Jurkat, Clone E6-1 (cell line): ENCODE data around the gene NME3.

Experiments used
- DNase-seq: peaks from one replicate; pipeline ENCODE4 v3.0.0-alpha.2; 2011; ENCODE audit warnings: low read depth, low spot score
- H3K4me3 ChIP-seq: 2 replicates; pipeline ENCODE4 v1.5.1; 2011; ENCODE audit warnings: mild to moderate bottlenecking, low read length, control low read depth, moderate library complexity

The NME3 gene

DNA sequence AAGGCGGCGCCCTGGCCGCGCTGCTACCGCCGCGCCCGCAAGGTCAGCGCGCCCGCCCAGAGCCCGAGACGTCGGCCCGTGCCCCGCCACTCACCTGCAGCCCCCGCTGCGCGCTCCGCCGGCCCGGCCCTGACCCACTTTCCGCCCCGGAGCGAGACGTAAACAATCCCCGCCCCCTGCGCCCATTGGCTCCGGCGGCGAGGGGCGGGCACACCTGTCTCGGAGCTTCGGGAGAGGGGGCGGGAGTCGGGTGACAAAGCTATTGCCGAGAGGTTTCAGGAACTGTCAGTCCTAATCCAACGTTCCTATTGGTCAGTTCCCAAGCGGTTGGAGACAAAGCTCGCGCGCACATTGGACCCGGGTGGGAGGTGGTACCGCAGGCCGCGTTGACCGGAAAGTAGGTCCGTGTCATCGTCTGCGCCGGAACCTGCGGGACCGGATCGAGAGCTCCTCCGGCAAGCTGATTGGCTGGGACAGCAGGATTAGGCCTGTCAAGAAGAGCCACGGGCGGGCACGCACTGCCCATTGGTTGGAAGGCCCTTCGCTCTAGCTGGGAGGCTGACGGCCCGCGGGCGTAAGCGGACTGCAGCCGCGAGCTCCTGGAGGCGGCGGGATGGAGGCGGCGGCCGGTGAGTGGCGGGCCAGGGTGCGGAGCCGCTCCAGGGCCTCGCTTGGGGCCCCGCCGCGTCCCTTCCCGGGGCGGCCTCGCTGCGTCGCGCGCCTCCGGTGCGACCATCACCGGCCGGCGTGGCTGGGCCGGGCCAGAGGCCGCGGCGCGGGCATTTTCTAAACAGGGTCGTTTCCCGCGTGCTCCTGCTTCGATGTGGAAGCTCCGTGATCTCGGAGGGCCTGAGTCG is 11.3 kb upstream of the NME3 start, which contains the start of the genes NUBP2 and SPSB3:
NUBP2 (plus strand) TSS at position 553 of the 857 bp plus-strand sequence; CDS start at position 614, 61 bp downstream.
SPSB3 (minus strand) TSS at position 164 of the 857 bp plus-strand sequence. CDS start 1,088 bp downstream, outside the sequence.
- DNase-seq = peak; percentile 100
- peak within 1 kb of the TSS; percentile 75 for H3K4me3 ChIP-seq

DNA sequence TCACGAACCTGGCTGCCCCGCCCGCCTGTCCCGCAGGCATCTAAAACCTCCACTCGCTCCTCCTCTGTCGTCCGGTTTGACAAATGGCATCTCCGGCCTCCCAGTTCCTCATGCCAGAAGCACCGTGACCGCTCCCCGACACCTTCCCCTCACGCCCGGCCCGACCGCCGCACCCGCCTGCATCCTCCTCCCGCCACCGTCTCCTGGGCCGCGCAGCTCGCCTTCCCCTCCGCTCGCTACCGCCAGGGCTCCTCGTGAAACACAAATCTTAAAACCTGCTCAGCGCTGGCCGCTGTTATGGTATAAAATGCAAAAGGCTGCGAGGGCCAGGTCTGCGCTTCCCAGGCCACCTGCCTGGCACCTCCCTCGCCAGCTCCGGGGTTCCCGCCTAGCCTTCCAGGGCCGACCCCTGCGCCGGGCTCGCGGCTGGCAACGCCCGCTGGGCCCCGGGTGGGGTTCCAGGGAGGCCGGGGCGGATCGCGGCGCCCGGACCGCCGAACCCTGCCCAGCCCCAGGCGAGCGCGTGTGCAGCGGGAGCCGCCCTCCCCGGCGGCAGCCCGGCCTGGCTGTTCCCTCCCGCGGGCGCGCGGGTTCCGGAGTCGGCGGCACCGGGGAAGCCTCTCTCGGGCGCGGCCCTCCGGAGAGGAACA is 10.5 kb upstream of the NME3 start:
- H3K4me3 ChIP-seq = peak overlapping the region; percentile 75
- no peak for DNase-seq

GRCh38 chr16:1781254-1781653 is 9.9 kb upstream of the NME3 start:
- peak overlapping the region; percentile 75 for H3K4me3 ChIP-seq
- no peak for DNase-seq

DNA sequence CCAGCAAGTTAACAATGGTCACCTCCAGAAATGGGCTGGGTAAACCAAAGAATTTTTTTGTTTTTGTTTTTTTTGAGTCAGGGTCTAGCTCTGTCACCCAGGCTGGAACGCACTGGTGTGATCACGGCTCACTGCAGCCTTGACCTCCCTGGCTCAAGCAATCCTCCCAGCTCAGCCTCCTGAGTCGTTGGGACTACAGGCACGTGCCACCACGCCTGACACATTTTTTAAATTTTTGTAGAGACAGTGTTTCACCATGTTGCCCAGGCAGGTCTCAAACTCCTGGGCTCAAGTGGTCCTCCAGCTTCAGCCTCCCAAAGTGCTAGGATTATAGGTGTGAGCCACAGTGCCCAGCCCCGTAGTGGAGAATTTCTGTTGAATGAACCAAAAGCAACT is 9.3 kb upstream of the NME3 start:
- no peak overlapping the region for H3K4me3 ChIP-seq
- DNase-seq = no peak

DNA sequence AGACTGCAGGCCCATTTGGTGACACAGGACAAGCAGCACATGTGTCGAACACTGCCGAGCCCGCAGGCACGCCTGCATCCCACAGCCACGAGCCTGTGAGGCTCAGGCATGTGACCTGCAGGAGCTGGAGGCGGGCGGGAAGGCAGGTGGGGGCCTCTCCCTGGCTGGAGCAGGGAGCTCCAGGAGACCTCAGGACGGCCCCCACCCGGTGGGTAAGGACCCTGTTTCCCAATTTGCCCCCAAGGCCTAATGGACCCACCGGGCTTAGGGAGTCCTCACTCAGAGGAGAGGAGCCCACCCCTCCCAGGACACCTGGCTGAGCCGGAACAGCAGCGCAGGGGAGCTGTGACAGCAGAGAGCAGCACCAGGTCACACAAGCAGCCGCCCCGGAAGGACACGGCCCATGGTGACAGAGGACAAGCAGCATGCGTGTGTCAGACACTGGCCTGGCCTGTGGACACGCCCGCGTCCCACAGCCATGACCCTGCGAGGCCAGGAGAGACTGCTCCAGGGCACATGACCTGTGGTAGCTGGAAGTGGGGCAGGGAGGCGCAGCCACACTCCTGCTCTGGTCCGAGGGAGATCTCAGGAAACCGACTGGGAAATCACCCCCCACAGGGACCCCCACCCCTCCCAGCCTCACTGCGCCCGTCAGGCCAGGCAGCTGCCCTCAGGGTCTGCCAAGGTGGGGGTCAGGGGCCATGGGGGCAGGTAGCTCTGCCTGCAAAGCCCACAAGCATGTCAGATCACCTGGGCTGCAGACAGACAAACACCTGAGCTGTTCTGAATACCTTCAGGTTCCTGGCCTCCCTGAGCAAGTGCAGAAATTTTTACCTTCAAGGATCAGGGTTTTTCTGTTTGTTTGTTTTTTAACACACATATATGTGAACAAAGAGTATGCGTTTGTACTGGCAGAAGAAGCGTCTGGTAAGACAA is 8.7 kb upstream of the NME3 start:
- no peak for DNase-seq
- H3K4me3 ChIP-seq = no peak overlapping the region

- H3K4me3 ChIP-seq = no peak overlapping the region
- no peak for DNase-seq
Observed at GRCh38 chr16:1779234-1779701, 7.9 kb upstream of the NME3 start.

DNA sequence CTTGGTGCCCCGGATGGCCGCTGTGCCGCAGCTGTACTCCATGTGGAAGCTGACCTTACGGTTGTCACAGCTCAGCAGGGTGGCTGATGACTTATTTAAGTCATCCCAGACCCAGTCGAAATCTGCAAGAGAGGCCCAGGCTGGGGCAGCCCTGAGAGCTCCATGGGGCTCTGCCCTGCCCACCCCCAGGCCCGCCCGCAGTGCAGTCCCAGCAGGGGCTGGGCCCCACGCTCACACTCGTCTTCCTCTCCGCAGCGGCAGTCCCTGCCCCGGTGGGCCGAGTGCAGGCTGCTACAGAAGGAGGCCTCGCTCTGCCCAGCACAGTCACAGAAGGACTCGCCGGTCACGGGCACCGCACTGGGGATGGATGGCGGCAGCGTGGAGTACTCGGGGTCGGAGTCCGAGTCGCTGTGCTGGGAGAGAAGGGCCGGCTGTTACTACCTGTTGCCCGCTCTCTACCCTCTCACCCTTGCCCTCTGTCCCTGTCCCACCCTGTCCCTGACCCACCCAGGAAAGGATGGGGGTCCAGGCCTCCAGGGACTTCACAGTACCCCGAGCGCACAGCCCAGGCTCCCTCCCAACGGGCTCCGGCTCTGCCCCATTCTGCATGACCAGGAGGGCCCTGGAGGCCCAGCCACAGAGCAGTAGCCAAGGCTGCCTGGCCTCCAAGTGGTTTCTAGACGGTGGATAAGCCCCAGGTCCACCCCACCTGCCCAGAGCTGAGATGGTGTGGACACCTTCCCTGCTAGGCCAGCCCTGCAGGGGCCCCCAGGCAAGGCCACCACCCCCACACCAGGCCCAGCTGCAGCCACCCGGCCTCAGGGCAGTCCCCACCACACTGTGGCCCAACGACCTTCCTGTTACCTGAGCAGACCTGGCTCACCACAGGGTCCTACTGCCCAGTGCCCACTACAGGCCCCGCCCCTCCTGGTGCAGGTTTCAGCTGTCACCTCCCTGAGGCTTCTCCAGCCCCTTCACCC is 7.1 kb upstream of the NME3 start:
- DNase-seq = no peak
- no peak overlapping the region for H3K4me3 ChIP-seq

DNA sequence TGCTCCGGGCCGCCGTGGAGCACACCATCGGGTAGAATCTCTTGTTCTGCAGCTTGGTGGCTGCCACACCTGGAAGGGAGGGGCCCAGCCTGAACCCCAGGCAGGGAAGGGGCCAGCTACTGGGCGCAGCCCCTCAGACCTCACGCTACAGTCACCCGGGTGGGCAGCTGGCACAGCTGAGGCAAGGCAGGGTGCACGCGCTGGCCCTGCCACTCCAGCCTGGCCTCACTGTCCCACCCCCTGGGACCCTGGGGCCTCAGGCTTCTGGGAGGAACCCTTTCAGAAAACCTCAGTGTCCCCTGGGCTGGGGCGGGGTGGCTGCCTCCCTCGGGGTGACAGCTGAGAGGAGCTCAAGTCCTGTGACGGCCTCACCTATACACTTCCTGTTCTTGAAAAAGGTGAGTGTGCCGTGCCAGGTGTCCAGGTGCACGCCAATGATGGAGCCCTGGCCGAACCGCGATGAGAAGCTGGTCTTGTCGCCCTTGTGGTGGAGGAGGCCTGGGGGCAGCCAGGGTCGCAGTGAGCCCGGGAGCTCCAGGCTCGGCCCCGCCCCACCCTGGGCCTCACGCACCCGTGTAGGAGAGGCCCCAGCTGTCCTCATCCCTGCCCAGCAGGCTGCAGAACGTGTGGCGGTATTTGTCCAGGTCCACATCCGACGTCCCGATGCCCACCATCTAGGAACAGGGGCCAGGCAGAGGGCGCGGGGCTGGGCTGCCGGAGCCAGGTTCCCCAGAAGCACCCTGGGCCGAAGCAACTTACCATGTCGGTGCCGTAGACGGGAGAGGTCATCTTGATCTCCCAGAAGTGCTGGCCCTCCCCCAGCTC is 6.2 kb upstream of the NME3 start:
- no peak for DNase-seq
- H3K4me3 ChIP-seq = no peak overlapping the region

GRCh38 chr16:1776991-1777374 is 5.6 kb upstream of the NME3 start:
- DNase-seq = no peak
- no peak overlapping the region for H3K4me3 ChIP-seq

DNA sequence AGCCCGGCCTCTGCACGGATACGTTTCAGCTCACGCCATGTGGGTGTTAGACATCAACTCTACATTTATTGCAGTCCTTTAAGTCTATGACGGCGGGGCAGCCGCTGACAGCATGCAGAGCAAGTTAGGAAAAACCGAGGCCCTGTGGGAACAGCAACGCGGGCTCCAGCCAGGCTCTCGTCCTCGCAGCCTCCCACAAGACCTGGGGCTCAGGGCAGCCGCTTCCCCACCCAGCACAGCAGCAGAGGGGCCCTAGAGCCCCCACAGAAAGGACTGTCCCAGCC is 5.3 kb upstream of the NME3 start:
- H3K4me3 ChIP-seq = no peak overlapping the region
- DNase-seq = no peak

DNA sequence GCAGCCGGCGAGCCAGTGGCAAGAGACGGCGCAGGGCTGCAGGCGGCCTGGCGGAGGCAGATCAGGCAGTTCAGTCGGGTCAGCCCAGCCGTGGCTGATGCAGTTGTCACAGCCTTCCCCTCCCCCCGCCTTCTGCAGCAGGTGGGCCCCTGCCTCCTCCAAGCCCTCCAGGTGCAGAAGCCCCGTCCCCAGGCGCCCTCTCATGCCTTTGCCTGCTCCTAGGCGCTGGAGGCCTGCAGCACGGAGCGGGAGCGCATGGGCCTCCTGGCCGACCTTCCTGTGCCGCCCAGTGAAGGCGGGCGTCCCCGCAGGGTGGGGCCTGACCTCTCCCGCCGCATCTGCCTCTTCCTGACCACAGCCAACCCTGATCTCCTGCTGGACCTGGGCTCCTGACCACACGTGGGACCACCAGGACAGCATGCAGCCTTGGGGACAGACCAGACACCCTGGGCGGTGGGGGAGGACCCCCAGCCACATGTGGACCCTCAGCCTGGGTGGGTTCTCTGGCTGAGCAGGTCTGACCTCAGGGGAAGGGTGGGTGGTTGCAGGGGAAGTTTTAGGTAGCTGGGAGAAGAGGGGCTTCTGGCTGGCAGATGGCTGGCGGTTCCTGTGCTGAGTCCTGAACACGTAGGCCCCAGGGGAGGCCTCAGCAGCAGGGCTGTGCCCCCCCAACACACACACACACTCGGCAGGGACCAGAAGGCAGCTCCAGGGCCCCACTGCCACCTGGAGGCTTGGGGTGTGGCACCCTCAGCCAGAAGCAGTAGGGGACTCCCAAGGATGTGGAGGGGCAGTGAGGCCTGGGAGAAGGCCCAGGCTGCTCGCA is 4.7 kb upstream of the NME3 start:
- no peak for DNase-seq
- no peak overlapping the region for H3K4me3 ChIP-seq

- H3K4me3 ChIP-seq = no peak overlapping the region
- no peak for DNase-seq
Observed at GRCh38 chr16:1775006-1775845, 3.9 kb upstream of the NME3 start.

- H3K4me3 ChIP-seq = peak overlapping the region; percentile 85; the same call in 1 of the 2 replicates
- no peak for DNase-seq
Observed at GRCh38 chr16:1774448-1774780, 3.1 kb upstream of the NME3 start.

DNA sequence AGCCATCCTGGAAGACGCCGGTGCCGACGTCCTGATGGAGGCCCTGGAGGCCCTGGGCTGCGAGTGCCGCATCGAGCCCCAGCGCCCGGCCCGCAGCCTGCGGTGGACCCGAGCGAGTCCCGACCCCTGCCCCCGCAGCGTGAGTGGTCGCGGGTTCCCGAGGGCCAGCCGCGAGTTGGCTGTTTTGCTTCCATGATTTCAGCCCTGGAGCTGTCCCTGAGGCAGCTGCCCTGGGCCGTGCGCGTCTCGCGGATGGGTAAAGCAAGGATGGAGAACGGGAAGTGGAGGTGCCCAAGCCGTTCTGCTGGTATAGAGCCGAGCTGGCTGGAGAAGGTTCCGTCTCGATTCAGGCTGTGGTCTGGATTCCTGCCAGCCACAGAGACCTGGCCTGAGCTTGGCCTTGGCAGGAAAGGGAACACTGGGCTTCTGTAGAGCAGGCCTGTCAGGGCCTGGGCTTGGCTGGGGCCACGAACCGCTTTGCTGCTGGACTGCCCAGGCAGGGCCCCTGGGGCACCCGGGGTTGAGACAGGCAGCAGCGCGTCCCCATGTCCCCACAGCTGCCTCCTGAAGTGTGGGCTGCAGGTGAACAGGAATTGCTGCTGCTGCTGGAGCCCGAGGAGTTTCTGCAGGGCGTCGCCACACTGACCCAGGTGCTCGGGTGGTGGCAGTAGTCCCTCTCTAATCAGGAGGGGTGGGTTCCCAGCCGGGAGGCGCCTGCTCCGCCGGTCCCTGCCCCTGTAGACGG is 2.5 kb upstream of the NME3 start:
- DNase-seq = no peak
- peak overlapping the region; percentile 85 for H3K4me3 ChIP-seq

- peak within 1 kb of the TSS; percentile 85 for H3K4me3 ChIP-seq
- peak; percentile 64 for DNase-seq
Observed at GRCh38 chr16:1772908-1773702, 1.8 kb upstream of the NME3 start, which contains the start of gene MRPS34. Gene MRPS34, minus strand, starts transcription at chr16:1773134. Its CDS starts 15 bp downstream, at chr16:1773119.
